PC-3 (cell line): ENCODE data around the gene UBL7. TPM values are rescaled to one million over a fixed set of nuclear protein-coding genes. Genes with fewer than 3 reads are reported as not detected.

Experiments
- ATAC-seq: fragments of 200-7000 bp; cut with Tn5 transposase; 2 replicates; pipeline ENCODE4 v1.9.1; 2020; ENCODE audit warnings: mild to moderate bottlenecking, moderate library complexity
- BruUV-seq: library from RNA; stranded (reverse); fragments of 400-500 nt; replicated peaks from 2 replicates; lab custom pipeline; 2021; lab: Mats Ljungman, UMichigan
- CTCF ChIA-PET: fragments of 300-600 bp; sonication (Branson Sonifier 250); formaldehyde crosslinking; loops from one replicate; lab custom pipeline; 2022; ENCODE audit warnings: antibody characterized with exemption; lab: Charles Lee
- POLR2A ChIA-PET: fragments of 300-600 bp; sonication (Branson Sonifier 250); formaldehyde crosslinking; loops from one replicate; lab custom pipeline; 2022; ENCODE audit warnings: antibody characterized with exemption; ENCODE audit not compliant: unreplicated experiment; lab: Charles Lee
- DNase-seq: peaks from one replicate; pipeline ENCODE4 v3.0.0-alpha.2; 2015
- H2AFZ ChIP-seq: fragments of 300-600 bp; sonication (generic); 2 replicates; pipeline ENCODE4 v1.6.0; 2016; ENCODE audit warnings: antibody characterized with exemption, low read length
- H3F3A ChIP-seq: fragments of 300-600 bp; sonication (generic); one replicate; pipeline ENCODE4 v1.6.0; 2017; ENCODE audit warnings: antibody characterized with exemption, low read length, control low read depth, mild to moderate bottlenecking; ENCODE audit not compliant: unreplicated experiment
- H3K27ac ChIP-seq: fragments of 300-600 bp; sonication (generic); 2 replicates; pipeline ENCODE4 v1.5.1; 2016; ENCODE audit warnings: mild to moderate bottlenecking, low read length
- H3K27me3 ChIP-seq: fragments of 300-600 bp; sonication (generic); 2 replicates; pipeline ENCODE4 v1.6.1; 2016; ENCODE audit warnings: low read length, mixed read lengths
- H3K36me3 ChIP-seq: fragments of 300-600 bp; sonication (generic); 2 replicates; pipeline ENCODE4 v1.6.1; 2016; ENCODE audit warnings: low read depth, mixed run types, low read length, mixed read lengths
- H3K4me1 ChIP-seq: fragments of 300-600 bp; sonication (generic); 2 replicates; pipeline ENCODE4 v1.5.1; 2016; ENCODE audit warnings: low read length; ENCODE audit not compliant: insufficient read depth
- H3K4me2 ChIP-seq: fragments of 300-600 bp; sonication (generic); 2 replicates; pipeline ENCODE4 v1.6.0; 2016; ENCODE audit warnings: low read length
- H3K4me3 ChIP-seq: fragments of 300-600 bp; sonication (generic); 2 replicates; pipeline ENCODE4 v1.5.1; 2016; ENCODE audit warnings: mild to moderate bottlenecking, low read length, mixed read lengths
- H3K79me2 ChIP-seq: fragments of 300-600 bp; sonication (generic); 2 replicates; pipeline ENCODE4 v1.6.1; 2017; ENCODE audit warnings: low read length, mixed read lengths
- H3K9ac ChIP-seq: fragments of 300-600 bp; sonication (generic); 2 replicates; pipeline ENCODE4 v1.6.0; 2016; ENCODE audit warnings: mild to moderate bottlenecking, low read length
- H3K9me2 ChIP-seq: fragments of 300-600 bp; sonication (generic); replicated peaks from 2 replicates; pipeline ENCODE4 v1.6.1; 2016; ENCODE audit warnings: mixed run types, low read length, mixed read lengths
- H3K9me3 ChIP-seq: fragments of 300-600 bp; sonication (generic); 2 replicates; pipeline ENCODE4 v1.6.1; 2016; ENCODE audit warnings: low read length, mixed read lengths
- H4K20me1 ChIP-seq: fragments of 300-600 bp; sonication (generic); 2 replicates; pipeline ENCODE4 v1.6.1; 2016; ENCODE audit warnings: low read length, mixed read lengths
- EZH2 ChIP-seq: fragments of 300-600 bp; sonication (generic); IDR thresholded peaks from one replicate; pipeline ENCODE4 v1.6.1; 2017; ENCODE audit warnings: antibody characterized with exemption, mild to moderate bottlenecking, low read length; ENCODE audit not compliant: unreplicated experiment
- EZH2phosphoT487 ChIP-seq: fragments of 300-600 bp; sonication (generic); IDR thresholded peaks from 2 replicates; pipeline ENCODE4 v1.6.1; 2018; ENCODE audit warnings: mild to moderate bottlenecking, antibody characterized with exemption, low read length, borderline replicate concordance
- intact Hi-C: fragments of 100-400 bp; cut with micrococcal nuclease; formaldehyde crosslinking; loops from 2 replicates; pipeline ENCODE4 v1.9.0; 2023
- total RNA-seq: library from RNA; depleted of rRNA; stranded (reverse); fragments of >200 nt; gene quantifications from 2 replicates; pipeline ENCODE4 v1.2.3, GENCODE V29; 2014
- TF ChIP-seq, protein P1 (sequence below): fragments of 300-600 bp; sonication (generic); conservative IDR thresholded peaks from 2 replicates; pipeline ENCODE4 v1.5.1; 2017; ENCODE audit warnings: antibody characterized with exemption, low read depth, mild to moderate bottlenecking, low read length

Gene UBL7
- total RNA-seq, 1 experiment from 2014 or later, result 57.1 TPM

DNA sequence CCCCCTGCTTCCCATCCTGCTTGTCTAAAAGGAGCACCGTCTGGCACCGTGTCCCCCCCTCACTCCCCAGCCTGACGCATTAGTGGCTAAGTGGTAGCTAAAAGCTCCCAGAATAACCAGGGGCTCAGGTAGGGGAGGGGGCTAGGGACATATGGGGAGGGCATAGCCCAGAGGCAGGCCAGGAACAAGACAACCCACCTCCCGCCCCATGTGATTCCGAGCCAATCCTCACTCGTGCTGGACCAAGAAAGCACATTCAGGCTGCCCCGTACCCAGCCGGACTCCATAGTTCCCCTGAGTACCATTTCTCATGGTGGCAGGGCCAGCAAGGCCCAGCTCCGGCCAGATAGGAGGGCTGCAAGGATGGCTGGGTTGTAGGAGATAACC is 38.7 kb downstream of the UBL7 start:
- Histone ChIP-seq H3K9me3 (no peaks in the 10 kb centered on the region), H3K9me2 (no peaks in the 10 kb centered on the region), H3K79me2 (peaks cover 100% of the 10 kb centered on the region), H3K4me1 (peaks cover 81% of the 10 kb centered on the region), H3K4me2 (no peak overlapping the region), H2AFZ (no peak overlapping the region), H3K36me3 (peaks cover 38% of the 10 kb centered on the region), H3K4me3 (no peak overlapping the region), H3K9ac (no peak overlapping the region), H3F3A (no peaks in the 10 kb centered on the region), H3K27me3 (no peaks in the 10 kb centered on the region), H3K27ac (no peak overlapping the region), H4K20me1 (peaks cover 93% of the 10 kb centered on the region)
- ChIA-PET CTCF (no interaction called here), POLR2A (no interaction called here)
- DNase-seq (no peak), ATAC-seq (no peak)
- no TSS peak for BruUV-seq
- TF ChIP-seq, protein P1, sequence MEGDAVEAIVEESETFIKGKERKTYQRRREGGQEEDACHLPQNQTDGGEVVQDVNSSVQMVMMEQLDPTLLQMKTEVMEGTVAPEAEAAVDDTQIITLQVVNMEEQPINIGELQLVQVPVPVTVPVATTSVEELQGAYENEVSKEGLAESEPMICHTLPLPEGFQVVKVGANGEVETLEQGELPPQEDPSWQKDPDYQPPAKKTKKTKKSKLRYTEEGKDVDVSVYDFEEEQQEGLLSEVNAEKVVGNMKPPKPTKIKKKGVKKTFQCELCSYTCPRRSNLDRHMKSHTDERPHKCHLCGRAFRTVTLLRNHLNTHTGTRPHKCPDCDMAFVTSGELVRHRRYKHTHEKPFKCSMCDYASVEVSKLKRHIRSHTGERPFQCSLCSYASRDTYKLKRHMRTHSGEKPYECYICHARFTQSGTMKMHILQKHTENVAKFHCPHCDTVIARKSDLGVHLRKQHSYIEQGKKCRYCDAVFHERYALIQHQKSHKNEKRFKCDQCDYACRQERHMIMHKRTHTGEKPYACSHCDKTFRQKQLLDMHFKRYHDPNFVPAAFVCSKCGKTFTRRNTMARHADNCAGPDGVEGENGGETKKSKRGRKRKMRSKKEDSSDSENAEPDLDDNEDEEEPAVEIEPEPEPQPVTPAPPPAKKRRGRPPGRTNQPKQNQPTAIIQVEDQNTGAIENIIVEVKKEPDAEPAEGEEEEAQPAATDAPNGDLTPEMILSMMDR, result no peak
- no peak for TF ChIP-seq EZH2
- intact Hi-C loops, result no loop called here

DNA sequence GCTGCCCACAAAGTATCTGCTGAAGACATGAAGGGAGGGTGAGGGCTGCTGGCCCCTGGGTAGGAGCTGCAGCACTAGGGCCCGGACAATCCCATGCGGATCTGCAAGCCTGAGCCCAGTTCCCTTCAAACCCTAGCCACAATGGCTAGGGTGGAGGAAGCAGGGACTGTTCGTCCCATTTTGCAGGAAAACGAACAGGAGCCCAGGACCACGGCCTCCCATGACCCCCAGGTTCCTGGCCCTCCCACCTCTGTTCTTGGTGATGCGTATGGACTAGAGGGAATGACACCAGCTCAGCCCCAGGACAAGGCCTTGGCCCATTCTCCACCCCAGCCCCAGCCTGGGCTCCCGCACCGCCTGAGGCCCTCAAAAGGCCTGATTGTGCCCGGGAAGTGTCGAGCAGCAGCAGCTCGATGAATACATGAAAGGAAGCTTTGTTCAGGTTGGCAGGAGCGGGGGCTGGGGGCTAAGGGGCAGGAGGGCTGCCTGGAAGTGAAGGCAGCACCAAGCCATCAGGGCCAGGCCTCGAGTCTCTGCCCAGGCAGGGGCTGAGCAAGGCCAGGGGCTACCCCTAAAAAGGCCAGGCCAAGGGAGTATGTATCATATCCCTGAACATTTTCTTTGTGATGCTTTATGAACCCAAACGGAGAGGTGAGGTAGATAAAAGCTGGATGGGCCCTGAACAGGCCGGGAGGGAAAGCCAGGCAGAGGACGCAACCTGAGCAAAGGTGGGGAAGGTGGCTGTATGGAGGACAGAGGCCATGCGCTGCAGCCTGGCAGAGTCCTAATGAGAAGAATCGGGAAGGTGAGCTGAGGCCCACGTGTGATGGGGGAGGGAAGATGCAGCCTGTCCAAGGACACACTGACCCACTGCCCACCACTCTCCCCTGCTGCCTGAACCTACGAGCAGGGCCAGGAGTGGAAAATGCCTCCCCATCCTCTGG is 39.4 kb downstream of the UBL7 start:
- H3K27ac ChIP-seq, result peak overlapping the region; percentile 29; the same call in 1 of the 2 replicates
- ATAC-seq (no peak), DNase-seq (no peak)
- POLR2A ChIA-PET, result no interaction called here
- H4K20me1 ChIP-seq, result peaks cover 87% of the 10 kb centered on the region
- H3K9ac ChIP-seq, result no peak overlapping the region
- H3K36me3 ChIP-seq, result peaks cover 37% of the 10 kb centered on the region
- no peaks in the 10 kb centered on the region for H3K9me3 ChIP-seq
- peaks cover 100% of the 10 kb centered on the region for H3K79me2 ChIP-seq
- intact Hi-C loops, result no loop called here
- H2AFZ ChIP-seq, result no peak overlapping the region
- H3K27me3 ChIP-seq, result no peaks in the 10 kb centered on the region
- BruUV-seq, result no TSS peak
- CTCF ChIA-PET, result interaction anchor here (0.5 kb wide), 1 partner anchor 439 kb away, joined by 3 read pairs; no protein-coding TSS in a partner anchor
- H3K4me3 ChIP-seq, result no peak overlapping the region
- no peaks in the 10 kb centered on the region for H3F3A ChIP-seq
- peaks cover 88% of the 10 kb centered on the region for H3K4me1 ChIP-seq
- no peaks in the 10 kb centered on the region for H3K9me2 ChIP-seq
- TF ChIP-seq, protein P1, result no peak
- TF ChIP-seq EZH2phosphoT487, result no peak
- TF ChIP-seq EZH2, result no peak
- H3K4me2 ChIP-seq, result peak overlapping the region; percentile 45
